SK-N-MC (cell line): Measurements from ENCODE around the gene C17orf78.

Experiments
- EZH2 ChIP-seq: fragments of 200-600 bp; sonication (generic); IDR thresholded peaks from one replicate; pipeline ENCODE4 v1.6.1; 2017; ENCODE audit warnings: antibody characterized with exemption
- FOXP2 ChIP-seq: optimal IDR thresholded peaks from 2 replicates; pipeline ENCODE3; 2011; ENCODE audit warnings: mild to moderate bottlenecking, moderate library complexity; ENCODE audit not compliant: insufficient read depth; ENCODE audit errors: extremely low read length, control extremely low read depth
- POLR2AphosphoS5 ChIP-seq: IDR thresholded peaks from 2 replicates; pipeline ENCODE4 v1.6.1; 2012; ENCODE audit warnings: mild to moderate bottlenecking, low read depth, low read length, borderline replicate concordance

- no peak for TF ChIP-seq POLR2AphosphoS5
- TF ChIP-seq EZH2 = no peak
- TF ChIP-seq FOXP2 = no peak
Observed at GRCh38 chr17:37368577-37368976, 7.2 kb upstream of the C17orf78 start.
